Measurements from ENCODE around the gene ARHGAP10.
"Not testable (repeated sequence)": the region's sequence is repeated elsewhere in the genome, so short reads cannot be mapped to it uniquely, and the experiment has no call there.

DNA sequence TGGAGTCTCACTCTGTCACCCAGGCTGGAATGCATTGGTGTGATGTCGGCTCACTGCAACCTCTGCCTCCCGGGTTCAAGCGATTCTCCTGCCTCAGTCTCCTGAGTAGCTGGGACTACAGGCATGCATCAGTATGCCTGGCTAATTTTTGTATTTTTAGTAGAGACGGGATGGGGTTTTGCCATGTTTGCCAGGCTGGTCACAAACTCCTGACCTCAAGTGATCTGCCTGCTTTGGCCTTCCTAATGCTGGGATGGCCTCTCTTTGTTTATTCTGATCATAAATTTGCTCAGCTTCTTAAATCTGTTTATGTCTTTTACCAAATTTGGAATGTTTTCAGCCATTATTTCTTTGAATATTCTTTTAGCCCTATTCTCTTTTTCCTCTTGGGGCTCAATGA is 67.2 kb downstream of the ARHGAP10 start:
- TF ChIP-seq, protein P1, sequence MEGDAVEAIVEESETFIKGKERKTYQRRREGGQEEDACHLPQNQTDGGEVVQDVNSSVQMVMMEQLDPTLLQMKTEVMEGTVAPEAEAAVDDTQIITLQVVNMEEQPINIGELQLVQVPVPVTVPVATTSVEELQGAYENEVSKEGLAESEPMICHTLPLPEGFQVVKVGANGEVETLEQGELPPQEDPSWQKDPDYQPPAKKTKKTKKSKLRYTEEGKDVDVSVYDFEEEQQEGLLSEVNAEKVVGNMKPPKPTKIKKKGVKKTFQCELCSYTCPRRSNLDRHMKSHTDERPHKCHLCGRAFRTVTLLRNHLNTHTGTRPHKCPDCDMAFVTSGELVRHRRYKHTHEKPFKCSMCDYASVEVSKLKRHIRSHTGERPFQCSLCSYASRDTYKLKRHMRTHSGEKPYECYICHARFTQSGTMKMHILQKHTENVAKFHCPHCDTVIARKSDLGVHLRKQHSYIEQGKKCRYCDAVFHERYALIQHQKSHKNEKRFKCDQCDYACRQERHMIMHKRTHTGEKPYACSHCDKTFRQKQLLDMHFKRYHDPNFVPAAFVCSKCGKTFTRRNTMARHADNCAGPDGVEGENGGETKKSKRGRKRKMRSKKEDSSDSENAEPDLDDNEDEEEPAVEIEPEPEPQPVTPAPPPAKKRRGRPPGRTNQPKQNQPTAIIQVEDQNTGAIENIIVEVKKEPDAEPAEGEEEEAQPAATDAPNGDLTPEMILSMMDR (conservative IDR thresholded peaks at IDR 0.05; ENCODE audit: low read length), result not testable (repeated sequence)
- TF ChIP-seq EZH2phosphoT487 (IDR thresholded peaks at IDR 0.05; ENCODE audit: borderline replicate concordance, low read depth, low read length), result not testable (repeated sequence)
